DND-41 (cell line): Measurements from ENCODE around the gene TMPRSS9.
"Not testable (repeated sequence)": the region's sequence is repeated elsewhere in the genome, so short reads cannot be mapped to it uniquely, and the experiment has no call there.

ENCODE experiments used
- ATAC-seq: fragments of 200-7000 bp; cut with Tn5 transposase; 3 replicates; pipeline ENCODE4 v1.9.1; 2021; ENCODE audit warnings: low read depth; ENCODE audit not compliant: insufficient read depth
- DNase-seq: peaks from one replicate; pipeline ENCODE4 v3.0.0-alpha.2; 2020
- H2AFZ ChIP-seq: 2 replicates; pipeline ENCODE4 v1.6.0; 2012; ENCODE audit warnings: low read depth, low read length
- H3K27ac ChIP-seq: 2 replicates; pipeline ENCODE4 v1.5.1; 2012; ENCODE audit warnings: low read length, inconsistent platforms
- H3K27me3 ChIP-seq: fragments of 200-600 bp; sonication (generic); 2 replicates; pipeline ENCODE4 v1.6.0; 2012; ENCODE audit warnings: low read length, mild to moderate bottlenecking, inconsistent platforms; ENCODE audit not compliant: insufficient read depth, poor library complexity
- H3K36me3 ChIP-seq: 2 replicates; pipeline ENCODE4 v1.5.1; 2012; ENCODE audit warnings: low read length, inconsistent platforms; ENCODE audit not compliant: insufficient read depth
- H3K4me1 ChIP-seq: 2 replicates; pipeline ENCODE4 v1.5.1; 2012; ENCODE audit warnings: mild to moderate bottlenecking, low read length; ENCODE audit not compliant: insufficient read depth
- H3K4me2 ChIP-seq: 2 replicates; pipeline ENCODE4 v1.6.0; 2012; ENCODE audit warnings: mild to moderate bottlenecking, moderate library complexity, low read length, inconsistent platforms; ENCODE audit not compliant: insufficient read depth
- H3K4me3 ChIP-seq, 2 experiments: fragments of 200-600 bp in 1 of 2; shearing (Covaris generic) in 1 of 2; 2 replicates each; pipeline ENCODE4 v1.5.1; 2012 to 2016; ENCODE audit warnings: inconsistent platforms in 2 of 2, low read length in 2 of 2, mild to moderate bottlenecking in 2 of 2, low read depth in 1 of 2, moderate library complexity in 1 of 2
- H3K79me2 ChIP-seq: 2 replicates; pipeline ENCODE4 v1.6.0; 2012; ENCODE audit warnings: low read length, inconsistent platforms; ENCODE audit not compliant: insufficient read depth
- H3K9ac ChIP-seq: 2 replicates; pipeline ENCODE4 v1.6.0; 2012; ENCODE audit warnings: low read depth, mild to moderate bottlenecking, inconsistent platforms, low read length, moderate library complexity
- H3K9me3 ChIP-seq: 2 replicates; pipeline ENCODE4 v1.5.1; 2012; ENCODE audit warnings: low read length, moderate library complexity, mild to moderate bottlenecking, inconsistent platforms; ENCODE audit not compliant: insufficient read depth, severe bottlenecking
- H4K20me1 ChIP-seq: 2 replicates; pipeline ENCODE4 v1.6.0; 2012; ENCODE audit warnings: low read length; ENCODE audit not compliant: insufficient read depth
- EZH2 ChIP-seq: IDR thresholded peaks from 3 replicates; pipeline ENCODE4 v1.6.1; 2012; ENCODE audit warnings: borderline replicate concordance, low read depth, mild to moderate bottlenecking, moderate library complexity, low read length, inconsistent platforms; ENCODE audit not compliant: severe bottlenecking
- TF ChIP-seq, protein P1 (sequence below): IDR thresholded peaks from 2 replicates; pipeline ENCODE4 v1.5.1; 2012; ENCODE audit warnings: borderline replicate concordance, low read length, moderate library complexity, mild to moderate bottlenecking; ENCODE audit not compliant: poor library complexity, severe bottlenecking; ENCODE audit errors: extremely low read depth

Gene TMPRSS9

DNA sequence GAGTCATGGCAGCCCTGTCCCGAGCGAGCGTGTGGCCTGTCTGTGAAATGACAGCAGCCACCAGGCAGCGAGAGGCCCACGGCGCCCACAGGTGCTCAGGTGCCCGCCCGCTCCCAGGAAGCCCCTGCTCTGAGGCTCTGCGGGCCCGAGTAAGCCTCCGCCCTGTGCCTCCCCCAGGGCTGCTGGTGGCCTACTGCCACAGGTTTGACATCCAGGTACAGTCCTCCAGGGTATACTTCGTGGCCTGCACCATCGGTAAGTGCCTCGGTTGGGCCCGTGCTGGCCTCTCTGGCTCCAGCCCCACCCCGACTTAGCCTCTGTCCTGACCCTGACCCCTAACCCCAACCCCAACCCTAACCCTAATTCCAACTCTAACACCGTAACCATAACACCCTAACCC, 15.0 kb upstream of the TMPRSS9 start:
- H3K36me3 ChIP-seq: peaks cover 75% of the 10 kb centered on the region
- H3K27ac ChIP-seq: no peak overlapping the region
- peaks cover 9% of the 10 kb centered on the region for H4K20me1 ChIP-seq
- H3K4me1 ChIP-seq: no peaks in the 10 kb centered on the region
- H2AFZ ChIP-seq: no peak overlapping the region
- no peak overlapping the region for H3K4me3 ChIP-seq
- H3K79me2 ChIP-seq: no peaks in the 10 kb centered on the region
- no peak; the same call in 2 of the 3 replicates for ATAC-seq
- no peak overlapping the region for H3K4me2 ChIP-seq
- no peaks in the 10 kb centered on the region for H3K27me3 ChIP-seq
- H3K9me3 ChIP-seq: no peaks in the 10 kb centered on the region
- TF ChIP-seq, protein P1, sequence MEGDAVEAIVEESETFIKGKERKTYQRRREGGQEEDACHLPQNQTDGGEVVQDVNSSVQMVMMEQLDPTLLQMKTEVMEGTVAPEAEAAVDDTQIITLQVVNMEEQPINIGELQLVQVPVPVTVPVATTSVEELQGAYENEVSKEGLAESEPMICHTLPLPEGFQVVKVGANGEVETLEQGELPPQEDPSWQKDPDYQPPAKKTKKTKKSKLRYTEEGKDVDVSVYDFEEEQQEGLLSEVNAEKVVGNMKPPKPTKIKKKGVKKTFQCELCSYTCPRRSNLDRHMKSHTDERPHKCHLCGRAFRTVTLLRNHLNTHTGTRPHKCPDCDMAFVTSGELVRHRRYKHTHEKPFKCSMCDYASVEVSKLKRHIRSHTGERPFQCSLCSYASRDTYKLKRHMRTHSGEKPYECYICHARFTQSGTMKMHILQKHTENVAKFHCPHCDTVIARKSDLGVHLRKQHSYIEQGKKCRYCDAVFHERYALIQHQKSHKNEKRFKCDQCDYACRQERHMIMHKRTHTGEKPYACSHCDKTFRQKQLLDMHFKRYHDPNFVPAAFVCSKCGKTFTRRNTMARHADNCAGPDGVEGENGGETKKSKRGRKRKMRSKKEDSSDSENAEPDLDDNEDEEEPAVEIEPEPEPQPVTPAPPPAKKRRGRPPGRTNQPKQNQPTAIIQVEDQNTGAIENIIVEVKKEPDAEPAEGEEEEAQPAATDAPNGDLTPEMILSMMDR: no peak
- no peak for TF ChIP-seq EZH2
- no peak for DNase-seq
- no peak overlapping the region for H3K9ac ChIP-seq

DNA sequence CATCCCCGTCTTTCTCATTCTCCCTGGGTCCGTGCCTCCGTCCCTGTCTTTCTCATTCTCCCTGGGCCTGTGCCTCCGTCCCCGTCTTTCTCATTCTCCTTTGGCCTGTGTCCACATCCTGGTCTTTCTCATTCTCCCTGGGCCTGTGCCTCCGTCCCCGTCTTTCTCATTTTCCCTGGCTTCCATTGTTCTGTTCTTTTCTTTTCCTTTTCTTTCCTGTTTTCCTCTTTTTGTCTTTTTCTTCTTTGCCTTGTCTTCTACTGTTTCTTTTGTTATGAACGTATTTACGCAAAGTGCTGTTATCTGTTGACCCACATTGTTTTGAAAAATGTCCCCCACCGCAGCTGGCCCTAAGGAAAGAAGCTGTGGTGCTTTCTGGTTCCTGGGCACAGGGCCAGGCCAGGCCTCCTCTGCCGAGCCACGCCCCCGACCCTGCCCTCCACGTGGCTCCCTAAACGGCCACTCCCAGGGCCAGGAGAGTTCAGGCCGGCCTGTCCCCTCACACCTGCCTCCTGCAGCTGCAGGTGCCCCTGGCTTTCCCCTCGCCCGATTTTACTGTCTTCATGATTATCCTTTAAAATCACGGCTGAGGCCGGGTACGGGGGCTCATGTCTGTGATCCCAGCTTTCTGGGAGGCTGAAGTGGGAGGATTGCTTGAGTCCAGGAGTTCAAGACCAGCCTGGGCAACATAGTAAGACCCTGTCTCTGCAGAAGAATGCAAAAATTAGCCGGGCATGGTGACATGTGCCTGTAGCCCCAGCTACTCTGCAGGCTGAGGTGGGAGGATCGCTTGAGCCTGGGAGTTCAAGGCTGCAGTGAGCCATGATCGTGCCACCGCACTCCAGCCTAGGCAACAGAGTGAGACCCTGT, 14.0 kb upstream of the TMPRSS9 start:
- Histone ChIP-seq H3K27me3 (no peaks in the 10 kb centered on the region), H3K4me2 (no peak overlapping the region), H3K9me3 (no peaks in the 10 kb centered on the region), H2AFZ (no peak overlapping the region), H3K4me3 (no peak overlapping the region), H4K20me1 (peaks cover 6% of the 10 kb centered on the region; the same call in 1 of the 2 replicates), H3K79me2 (no peaks in the 10 kb centered on the region), H3K27ac (no peak overlapping the region), H3K36me3 (peaks cover 74% of the 10 kb centered on the region), H3K4me1 (no peaks in the 10 kb centered on the region), H3K9ac (no peak overlapping the region)
- DNase-seq: no peak
- TF ChIP-seq, protein P1: no peak
- TF ChIP-seq EZH2: no peak
- no peak for ATAC-seq

DNA sequence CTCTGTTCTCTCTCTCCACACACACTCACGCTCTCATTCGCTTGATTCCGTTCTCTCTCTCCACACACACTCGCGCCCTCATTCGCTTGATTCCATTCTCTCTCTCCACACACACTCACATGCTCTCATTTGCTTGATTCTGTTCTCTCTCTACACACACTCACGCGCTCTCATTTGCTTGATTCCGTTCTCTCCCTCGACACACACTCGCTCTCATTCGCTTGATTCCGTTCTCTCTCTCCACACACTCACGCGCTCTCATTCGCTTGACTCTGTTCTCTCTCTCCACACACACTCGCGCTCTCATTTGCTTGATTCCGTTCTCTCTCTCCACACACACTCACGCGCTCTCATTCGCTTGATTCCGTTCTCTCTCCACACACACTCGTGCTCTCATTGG, 10.2 kb upstream of the TMPRSS9 start:
- DNase-seq, H3K4me2 ChIP-seq, H3K9me3 ChIP-seq, H4K20me1 ChIP-seq, H3K27me3 ChIP-seq, H3K4me3 ChIP-seq, H2AFZ ChIP-seq, H3K4me1 ChIP-seq, H3K79me2 ChIP-seq, H3K27ac ChIP-seq, H3K9ac ChIP-seq, ATAC-seq: not testable (repeated sequence)
- H3K36me3 ChIP-seq: peaks cover 78% of the 10 kb centered on the region

DNA sequence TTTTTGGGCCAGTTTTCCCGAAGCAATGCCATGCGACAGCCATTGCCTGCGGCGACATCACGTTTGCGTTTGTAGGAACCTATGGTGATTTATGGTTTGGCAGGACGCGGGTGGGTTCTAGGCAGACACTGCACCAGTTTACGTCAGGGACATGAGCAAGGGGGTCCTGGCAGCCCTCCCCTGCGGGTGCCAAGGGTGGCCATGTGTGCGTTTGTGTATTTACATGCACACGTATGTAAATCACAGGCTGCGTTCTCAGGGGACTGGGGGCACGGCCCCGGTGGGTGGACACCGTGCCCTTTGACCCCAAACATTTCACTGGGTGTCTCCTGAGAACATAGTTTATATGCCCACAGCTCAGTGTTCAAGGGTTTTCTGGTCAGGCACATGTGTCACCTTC, 9.4 kb upstream of the TMPRSS9 start:
- Histone ChIP-seq H3K79me2 (no peaks in the 10 kb centered on the region), H3K4me3 (no peak overlapping the region), H3K4me2 (no peak overlapping the region), H2AFZ (no peak overlapping the region), H4K20me1 (peaks cover 3% of the 10 kb centered on the region), H3K36me3 (peaks cover 70% of the 10 kb centered on the region), H3K9ac (no peak overlapping the region), H3K9me3 (no peaks in the 10 kb centered on the region), H3K27me3 (no peaks in the 10 kb centered on the region), H3K4me1 (no peaks in the 10 kb centered on the region), H3K27ac (no peak overlapping the region)
- ATAC-seq (no peak), DNase-seq (no peak)
- no peak for TF ChIP-seq EZH2
- TF ChIP-seq, protein P1: no peak
